HUES6 (cell line): ENCODE results near the gene TOR1B.

ENCODE experiments used
- H3K27ac ChIP-seq: 2 replicates; pipeline ENCODE4 v1.7.0; 2013; ENCODE audit warnings: low read depth, mild to moderate bottlenecking, low read length, inconsistent platforms
- H3K27me3 ChIP-seq: 2 replicates; pipeline ENCODE4 v1.6.1; 2013; ENCODE audit warnings: low read length; ENCODE audit not compliant: control insufficient read depth, insufficient read depth
- H3K36me3 ChIP-seq: 2 replicates; pipeline ENCODE4 v1.6.1; 2013; ENCODE audit warnings: low read length; ENCODE audit not compliant: control insufficient read depth, insufficient read depth
- H3K4me1 ChIP-seq: 2 replicates; pipeline ENCODE4 v1.6.1; 2013; ENCODE audit warnings: low read length; ENCODE audit not compliant: control insufficient read depth, insufficient read depth
- H3K4me3 ChIP-seq: 2 replicates; pipeline ENCODE4 v1.5.1; 2013; ENCODE audit warnings: low read depth, low read length
- H3K9ac ChIP-seq: one replicate; pipeline ENCODE4 v1.6.1; 2013; ENCODE audit warnings: mild to moderate bottlenecking, low read length
- H3K9me3 ChIP-seq: 2 replicates; pipeline ENCODE4 v1.6.1; 2013; ENCODE audit warnings: low read depth, low read length; ENCODE audit not compliant: control insufficient read depth, insufficient read depth

TOR1B gene

GRCh38 chr9:129832982-129833381 lies 30.0 kb downstream of the TOR1B start:
- Histone ChIP-seq H3K9me3 (no peaks in the 10 kb centered on the region), H3K4me1 (peaks cover 17% of the 10 kb centered on the region), H3K27ac (no peak overlapping the region), H3K27me3 (no peaks in the 10 kb centered on the region), H3K4me3 (no peak overlapping the region), H3K9ac (no peak overlapping the region), H3K36me3 (peaks cover 49% of the 10 kb centered on the region)

DNA sequence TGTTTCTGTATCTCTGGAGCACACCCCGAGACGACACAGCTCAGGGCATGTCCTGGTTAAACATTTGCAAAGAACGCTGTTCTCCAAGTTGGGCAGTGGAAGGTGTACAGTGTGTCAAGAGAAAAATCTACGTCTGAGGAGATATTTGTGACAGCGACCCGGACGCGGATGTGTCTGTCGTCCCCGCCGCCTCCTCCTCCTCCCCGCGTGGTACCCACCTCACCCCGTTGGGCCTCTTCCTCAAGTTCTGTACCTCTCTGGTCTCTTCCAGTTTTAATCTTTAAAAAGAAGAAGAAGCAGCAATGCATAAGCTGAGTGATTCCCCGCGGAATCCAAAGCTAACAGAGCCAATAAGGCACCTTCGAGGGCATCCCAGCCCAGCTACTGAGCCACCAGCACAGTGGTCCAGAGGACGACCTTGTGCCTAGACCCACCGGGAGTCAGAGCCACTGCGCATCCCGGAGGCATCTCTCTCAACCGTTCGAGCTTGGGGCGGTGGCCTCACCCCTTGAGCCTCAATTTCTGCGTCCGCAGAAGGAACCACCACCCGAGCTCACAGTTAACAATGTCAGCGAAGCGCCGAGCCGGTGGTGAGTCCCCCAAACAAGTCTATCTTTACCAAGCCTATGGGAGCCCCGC lies 31.6 kb downstream of the TOR1B start:
- Histone ChIP-seq H3K9ac (peak overlapping the region; percentile 67), H3K9me3 (no peaks in the 10 kb centered on the region), H3K4me3 (peak overlapping the region; percentile 95), H3K36me3 (peaks cover 35% of the 10 kb centered on the region), H3K4me1 (peaks cover 29% of the 10 kb centered on the region), H3K27me3 (no peaks in the 10 kb centered on the region), H3K27ac (no peak overlapping the region)

GRCh38 chr9:129835128-129835859 lies 32.3 kb downstream of the TOR1B start, which contains the start of the genes C9orf78 and USP20:
Gene C9orf78, minus strand, starts transcription at chr9:129835275. Its CDS starts 54 bp downstream, at chr9:129835221.
Gene USP20, plus strand, starts transcription at chr9:129835458. Its CDS starts 17,098 bp downstream, at chr9:129852556.
- Histone ChIP-seq H3K4me1 (peaks cover 32% of the 10 kb centered on the region), H3K27ac (peak within 1 kb of the TSS; percentile 58; the same call in 1 of the 2 replicates)

DNA sequence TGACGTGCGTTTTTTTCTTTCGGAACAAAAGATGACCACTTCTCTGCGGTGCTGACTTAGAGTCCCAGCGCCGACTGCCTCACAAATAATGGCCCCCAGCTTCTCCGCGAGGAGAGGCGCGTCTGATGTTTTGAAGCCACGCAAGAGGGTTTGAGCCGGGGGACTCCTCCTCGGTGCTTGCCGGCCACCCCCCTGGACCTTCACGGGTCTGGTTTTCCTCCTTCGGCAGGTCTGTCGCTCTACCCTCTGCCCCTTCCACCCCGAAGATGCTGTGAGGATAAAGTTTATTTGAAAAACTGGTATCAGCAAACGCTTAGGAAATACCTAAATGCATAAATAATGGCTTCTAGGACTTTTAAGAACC lies 32.9 kb downstream of the TOR1B start:
- peak overlapping the region; percentile 58; the same call in 1 of the 2 replicates for H3K27ac ChIP-seq

More at GRCh38 chr9:129835128-129835859, 32.3 kb downstream of the TOR1B start, which contains the start of the genes C9orf78 and USP20:
- H3K9me3 ChIP-seq = no peaks in the 10 kb centered on the region
- peak within 1 kb of the TSS; percentile 95 for H3K4me3 ChIP-seq
- no peaks in the 10 kb centered on the region for H3K27me3 ChIP-seq
- H3K36me3 ChIP-seq = peaks cover 28% of the 10 kb centered on the region
- peak within 1 kb of the TSS; percentile 67 for H3K9ac ChIP-seq

DNA sequence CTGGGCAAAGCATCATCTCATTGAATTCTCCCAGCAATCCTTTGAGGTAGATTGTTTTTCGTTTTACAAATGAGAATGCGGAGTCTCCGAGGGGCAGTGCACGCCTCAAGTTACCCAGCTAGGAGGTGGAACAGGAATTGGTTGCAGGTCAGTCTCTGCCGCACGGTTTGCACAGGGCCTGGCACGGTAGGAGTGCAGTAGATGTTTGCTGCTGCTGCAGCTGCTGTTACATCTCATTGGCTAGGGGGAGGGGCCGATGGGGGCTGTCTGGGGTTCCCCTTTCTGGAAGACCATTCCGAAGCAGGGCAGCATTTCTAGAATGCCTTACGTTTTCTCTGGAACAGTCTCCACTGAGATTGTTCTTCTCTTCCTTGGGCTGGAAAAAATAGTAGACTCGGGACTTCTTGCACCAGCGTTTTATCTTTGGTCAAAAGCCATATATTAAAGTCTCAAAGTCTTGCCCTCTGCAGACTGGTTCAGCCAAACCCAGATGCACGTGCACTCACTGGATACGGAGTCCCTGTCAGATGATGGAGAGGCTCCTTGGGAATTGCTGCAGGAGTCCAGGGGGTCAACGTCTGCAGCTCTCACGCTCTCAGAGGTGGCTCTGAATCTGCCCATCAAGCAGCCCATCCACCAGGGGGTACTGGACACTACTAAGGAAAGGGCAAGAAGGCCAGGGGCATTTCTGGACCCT lies 33.5 kb downstream of the TOR1B start:
- Histone ChIP-seq H3K9me3 (no peaks in the 10 kb centered on the region), H3K36me3 (peaks cover 18% of the 10 kb centered on the region), H3K27me3 (no peaks in the 10 kb centered on the region), H3K4me1 (peaks cover 38% of the 10 kb centered on the region), H3K27ac (no peak overlapping the region), H3K4me3 (peak overlapping the region; percentile 95), H3K9ac (peak overlapping the region; percentile 66)

More for the DNA sequence above, 32.9 kb downstream of the TOR1B start:
- Histone ChIP-seq H3K4me1 (peaks cover 32% of the 10 kb centered on the region), H3K9me3 (no peaks in the 10 kb centered on the region), H3K27me3 (no peaks in the 10 kb centered on the region), H3K4me3 (peak overlapping the region; percentile 95), H3K36me3 (peaks cover 23% of the 10 kb centered on the region), H3K9ac (peak overlapping the region; percentile 66)

DNA sequence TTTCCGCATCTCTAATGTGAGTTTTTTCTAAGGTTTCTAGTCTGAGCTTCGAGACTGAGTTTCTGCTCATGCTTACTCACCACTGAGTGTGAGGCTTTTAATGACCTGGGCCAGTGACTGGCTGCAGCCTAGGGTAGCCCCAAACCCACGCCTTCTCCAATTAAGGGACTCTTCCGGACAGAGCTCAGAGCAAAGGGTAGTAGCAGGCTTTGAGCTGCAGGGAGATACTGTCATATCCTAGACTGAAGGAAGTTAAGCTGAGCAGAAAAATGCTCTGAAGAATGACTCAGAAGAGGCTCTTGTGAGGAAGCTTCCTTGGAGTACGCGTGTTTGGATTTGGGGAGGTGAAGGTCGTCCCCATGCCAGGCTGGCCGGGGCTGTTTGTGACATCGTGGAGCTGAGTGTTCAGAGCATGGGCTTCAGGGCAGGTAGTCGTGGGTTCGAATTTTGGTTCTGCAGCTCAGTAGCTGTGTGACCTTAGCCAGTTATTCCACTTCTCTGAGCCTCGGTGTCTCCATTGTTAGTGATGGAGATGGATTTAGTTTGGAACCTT lies 35.8 kb downstream of the TOR1B start:
- no peaks in the 10 kb centered on the region for H3K9me3 ChIP-seq
- H3K4me1 ChIP-seq = peaks cover 40% of the 10 kb centered on the region
- no peaks in the 10 kb centered on the region for H3K27me3 ChIP-seq
- no peak overlapping the region for H3K9ac ChIP-seq
- H3K27ac ChIP-seq = no peak overlapping the region
- no peak overlapping the region for H3K4me3 ChIP-seq
- H3K36me3 ChIP-seq = no peaks in the 10 kb centered on the region

GRCh38 chr9:129839324-129840023 lies 36.5 kb downstream of the TOR1B start:
- Histone ChIP-seq H3K9me3 (no peaks in the 10 kb centered on the region), H3K4me3 (no peak overlapping the region), H3K27ac (no peak overlapping the region), H3K36me3 (no peaks in the 10 kb centered on the region), H3K9ac (no peak overlapping the region), H3K27me3 (no peaks in the 10 kb centered on the region), H3K4me1 (peaks cover 40% of the 10 kb centered on the region)

DNA sequence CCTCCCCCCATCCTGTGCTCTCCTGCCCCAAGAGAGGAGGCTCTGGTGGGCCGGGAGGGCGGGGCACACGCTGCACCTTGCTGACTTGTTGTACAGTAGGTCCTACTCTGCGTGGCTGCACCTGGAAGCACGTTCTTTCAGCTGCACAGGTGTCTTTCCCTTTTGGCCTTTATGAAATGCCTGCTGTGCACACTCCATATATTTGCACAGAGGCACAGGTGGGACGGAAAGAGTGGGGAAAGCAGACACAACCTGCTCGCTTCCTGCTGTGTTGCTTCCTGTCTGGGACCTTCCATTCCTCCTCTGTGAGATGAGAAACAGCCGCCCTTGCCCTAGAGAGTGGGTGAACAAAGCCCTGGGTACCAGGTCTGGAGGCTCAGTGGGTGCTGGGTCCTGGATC lies 37.0 kb downstream of the TOR1B start:
- H3K36me3 ChIP-seq = no peaks in the 10 kb centered on the region
- no peaks in the 10 kb centered on the region for H3K9me3 ChIP-seq
- peaks cover 40% of the 10 kb centered on the region for H3K4me1 ChIP-seq
- no peak overlapping the region for H3K9ac ChIP-seq
- no peak overlapping the region for H3K27ac ChIP-seq
- H3K27me3 ChIP-seq = no peaks in the 10 kb centered on the region
- H3K4me3 ChIP-seq = no peak overlapping the region

DNA sequence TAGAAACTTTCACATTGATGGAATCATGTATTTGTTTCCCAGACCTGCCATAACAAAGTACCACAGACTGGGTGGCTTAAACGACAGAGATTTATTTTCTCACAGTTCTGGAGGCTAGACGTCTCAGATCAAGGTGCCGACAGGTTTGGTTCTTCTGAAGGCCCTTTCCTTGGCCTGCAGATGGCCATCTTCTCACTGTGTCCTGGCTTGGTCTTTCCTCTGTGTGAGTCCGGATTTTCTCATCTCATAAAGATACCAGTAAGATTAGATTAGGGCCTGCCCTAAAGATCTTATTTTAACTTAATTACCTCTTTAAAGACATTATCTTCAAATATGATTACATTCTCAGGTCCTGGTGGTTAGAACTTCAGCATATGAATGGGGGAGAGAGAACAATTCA lies 38.1 kb downstream of the TOR1B start:
- Histone ChIP-seq H3K9ac (no peak overlapping the region), H3K9me3 (no peaks in the 10 kb centered on the region), H3K36me3 (no peaks in the 10 kb centered on the region), H3K4me1 (peaks cover 38% of the 10 kb centered on the region), H3K27me3 (no peaks in the 10 kb centered on the region), H3K4me3 (no peak overlapping the region), H3K27ac (no peak overlapping the region)

GRCh38 chr9:129845373-129845772 lies 42.4 kb downstream of the TOR1B start:
- Histone ChIP-seq H3K9ac (no peak overlapping the region), H3K9me3 (no peaks in the 10 kb centered on the region), H3K36me3 (no peaks in the 10 kb centered on the region), H3K27ac (no peak overlapping the region), H3K4me3 (no peak overlapping the region), H3K27me3 (no peaks in the 10 kb centered on the region), H3K4me1 (peaks cover 8% of the 10 kb centered on the region)
